ENCODE results near the gene ZPR1. TPM values are rescaled to one million over a fixed set of nuclear protein-coding genes. Genes with fewer than 3 reads are reported as not detected.

The ZPR1 gene
- polyA plus RNA-seq, 1 donor = 41.3 TPM

- 100% methylated on average over 1 of the region's 5 CpGs for WGBS (ENCODE audit: insufficient coverage, low lambda C conversion rate)
- H3K9me3 ChIP-seq (ENCODE audit: control insufficient read depth, low read depth, low read length) = peaks cover 7% of the 10 kb centered on the region
- H3K36me3 ChIP-seq (ENCODE audit: control insufficient read depth, insufficient read depth, low read length) = peaks cover 10% of the 10 kb centered on the region
- DNase-seq = peak in 1 of 2 donors; percentile 20
- no peaks in the 10 kb centered on the region for H3K27me3 ChIP-seq (ENCODE audit: control insufficient read depth, insufficient read depth, low read length)
- H3K27ac ChIP-seq (ENCODE audit: low read length) = peak overlapping the region; percentile 97
- H3K4me3 ChIP-seq (ENCODE audit: low read length) = no peak overlapping the region
- peaks cover 81% of the 10 kb centered on the region for H3K4me1 ChIP-seq (ENCODE audit: control insufficient read depth, insufficient read depth, low read length)
Measured at GRCh38 chr11:116825434-116825833, 37.6 kb upstream of the ZPR1 start.

GRCh38 chr11:116823031-116823843, 35.4 kb upstream of the ZPR1 start, which contains the start of gene APOA4:
Gene APOA4 (minus strand): TSS chr11:116823304. CDS start chr11:116823191, 113 bp downstream.
- Histone ChIP-seq H3K36me3 (ENCODE audit: control insufficient read depth, insufficient read depth, low read length) (peaks cover 13% of the 10 kb centered on the region), H3K4me3 (ENCODE audit: low read length) (peak within 1 kb of the TSS; percentile 42), H3K27me3 (ENCODE audit: control insufficient read depth, insufficient read depth, low read length) (no peaks in the 10 kb centered on the region), H3K9me3 (ENCODE audit: control insufficient read depth, low read depth, low read length) (peaks cover 7% of the 10 kb centered on the region), H3K27ac (ENCODE audit: low read length) (peak within 1 kb of the TSS; percentile 82), H3K4me1 (ENCODE audit: control insufficient read depth, insufficient read depth, low read length) (peaks cover 65% of the 10 kb centered on the region)
- no CpG with 5 or more reads among the region's 16 CpGs for WGBS (ENCODE audit: insufficient coverage, low lambda C conversion rate)
- DNase-seq = peak; percentile 81 to 90

- H3K4me1 ChIP-seq (ENCODE audit: control insufficient read depth, insufficient read depth, low read length) = peaks cover 59% of the 10 kb centered on the region
- peak overlapping the region; percentile 42 for H3K4me3 ChIP-seq (ENCODE audit: low read length)
- H3K27ac ChIP-seq (ENCODE audit: low read length) = peak overlapping the region; percentile 82
- H3K27me3 ChIP-seq (ENCODE audit: control insufficient read depth, insufficient read depth, low read length) = no peaks in the 10 kb centered on the region
- WGBS (ENCODE audit: insufficient coverage, low lambda C conversion rate) = no CpG with 5 or more reads among the region's 5 CpGs
- peak in 1 of 2 donors; percentile 8 for DNase-seq
- peaks cover 13% of the 10 kb centered on the region for H3K36me3 ChIP-seq (ENCODE audit: control insufficient read depth, insufficient read depth, low read length)
- peaks cover 7% of the 10 kb centered on the region for H3K9me3 ChIP-seq (ENCODE audit: control insufficient read depth, low read depth, low read length)
Measured at GRCh38 chr11:116822575-116822974, 34.8 kb upstream of the ZPR1 start.

GRCh38 chr11:116821050-116821918, 33.5 kb upstream of the ZPR1 start:
- H3K4me1 ChIP-seq (ENCODE audit: control insufficient read depth, insufficient read depth, low read length) = peaks cover 46% of the 10 kb centered on the region
- H3K4me3 ChIP-seq (ENCODE audit: low read length) = peak overlapping the region; percentile 42
- no CpG with 5 or more reads among the region's 51 CpGs for WGBS (ENCODE audit: insufficient coverage, low lambda C conversion rate)
- H3K27ac ChIP-seq (ENCODE audit: low read length) = peak overlapping the region; percentile 82
- DNase-seq = peak in 1 of 2 donors; percentile 10
- no peaks in the 10 kb centered on the region for H3K27me3 ChIP-seq (ENCODE audit: control insufficient read depth, insufficient read depth, low read length)
- H3K36me3 ChIP-seq (ENCODE audit: control insufficient read depth, insufficient read depth, low read length) = peaks cover 13% of the 10 kb centered on the region
- H3K9me3 ChIP-seq (ENCODE audit: control insufficient read depth, low read depth, low read length) = peaks cover 7% of the 10 kb centered on the region

- Histone ChIP-seq H3K27me3 (ENCODE audit: control insufficient read depth, insufficient read depth, low read length) (no peaks in the 10 kb centered on the region), H3K4me3 (ENCODE audit: low read length) (no peak overlapping the region), H3K4me1 (ENCODE audit: control insufficient read depth, insufficient read depth, low read length) (peaks cover 40% of the 10 kb centered on the region), H3K36me3 (ENCODE audit: control insufficient read depth, insufficient read depth, low read length) (peaks cover 13% of the 10 kb centered on the region), H3K27ac (ENCODE audit: low read length) (no peak overlapping the region), H3K9me3 (ENCODE audit: control insufficient read depth, low read depth, low read length) (peaks cover 7% of the 10 kb centered on the region)
- DNase-seq = no peak
- no CpG with 5 or more reads among the region's 9 CpGs for WGBS (ENCODE audit: insufficient coverage, low lambda C conversion rate)
Measured at GRCh38 chr11:116819049-116819448, 31.2 kb upstream of the ZPR1 start.

- H3K27me3 ChIP-seq (ENCODE audit: control insufficient read depth, insufficient read depth, low read length) = no peaks in the 10 kb centered on the region
- peak overlapping the region; percentile 39 for H3K27ac ChIP-seq (ENCODE audit: low read length)
- no peak for DNase-seq
- no peaks in the 10 kb centered on the region for H3K36me3 ChIP-seq (ENCODE audit: control insufficient read depth, insufficient read depth, low read length)
- no peak overlapping the region for H3K4me3 ChIP-seq (ENCODE audit: low read length)
- H3K4me1 ChIP-seq (ENCODE audit: control insufficient read depth, insufficient read depth, low read length) = peaks cover 27% of the 10 kb centered on the region
- 95% methylated on average over 4 of the region's 6 CpGs for WGBS (ENCODE audit: insufficient coverage, low lambda C conversion rate)
- no peaks in the 10 kb centered on the region for H3K9me3 ChIP-seq (ENCODE audit: control insufficient read depth, low read depth, low read length)
Measured at GRCh38 chr11:116814502-116814901, 26.7 kb upstream of the ZPR1 start.

GRCh38 chr11:116813781-116814471, 26.1 kb upstream of the ZPR1 start:
- WGBS (ENCODE audit: insufficient coverage, low lambda C conversion rate) = 40% methylated on average over 1 of the region's 5 CpGs
- DNase-seq = peak; percentile 53 to 78
- Histone ChIP-seq H3K4me3 (ENCODE audit: low read length) (no peak overlapping the region), H3K27me3 (ENCODE audit: control insufficient read depth, insufficient read depth, low read length) (no peaks in the 10 kb centered on the region), H3K27ac (ENCODE audit: low read length) (peak overlapping the region; percentile 39), H3K9me3 (ENCODE audit: control insufficient read depth, low read depth, low read length) (no peaks in the 10 kb centered on the region), H3K36me3 (ENCODE audit: control insufficient read depth, insufficient read depth, low read length) (no peaks in the 10 kb centered on the region), H3K4me1 (ENCODE audit: control insufficient read depth, insufficient read depth, low read length) (peaks cover 30% of the 10 kb centered on the region)

- H3K27ac ChIP-seq (ENCODE audit: low read length) = peak overlapping the region; percentile 39
- no peak for DNase-seq
- H3K27me3 ChIP-seq (ENCODE audit: control insufficient read depth, insufficient read depth, low read length) = no peaks in the 10 kb centered on the region
- H3K4me1 ChIP-seq (ENCODE audit: control insufficient read depth, insufficient read depth, low read length) = peaks cover 37% of the 10 kb centered on the region
- WGBS (ENCODE audit: insufficient coverage, low lambda C conversion rate) = no CpG with 5 or more reads among the region's 1 CpG
- no peaks in the 10 kb centered on the region for H3K36me3 ChIP-seq (ENCODE audit: control insufficient read depth, insufficient read depth, low read length)
- H3K9me3 ChIP-seq (ENCODE audit: control insufficient read depth, low read depth, low read length) = no peaks in the 10 kb centered on the region
- H3K4me3 ChIP-seq (ENCODE audit: low read length) = no peak overlapping the region
Measured at GRCh38 chr11:116813170-116813569, 25.3 kb upstream of the ZPR1 start.

GRCh38 chr11:116812109-116812508, 24.3 kb upstream of the ZPR1 start:
- 87% methylated on average over 4 of the region's 4 CpGs for WGBS (ENCODE audit: insufficient coverage, low lambda C conversion rate)
- H3K36me3 ChIP-seq (ENCODE audit: control insufficient read depth, insufficient read depth, low read length) = no peaks in the 10 kb centered on the region
- no peaks in the 10 kb centered on the region for H3K9me3 ChIP-seq (ENCODE audit: control insufficient read depth, low read depth, low read length)
- no peaks in the 10 kb centered on the region for H3K27me3 ChIP-seq (ENCODE audit: control insufficient read depth, insufficient read depth, low read length)
- DNase-seq = no peak
- H3K4me1 ChIP-seq (ENCODE audit: control insufficient read depth, insufficient read depth, low read length) = peaks cover 47% of the 10 kb centered on the region
- H3K4me3 ChIP-seq (ENCODE audit: low read length) = no peak overlapping the region
- H3K27ac ChIP-seq (ENCODE audit: low read length) = no peak overlapping the region

- H3K9me3 ChIP-seq (ENCODE audit: control insufficient read depth, low read depth, low read length) = no peaks in the 10 kb centered on the region
- DNase-seq = peak in 1 of 2 donors; percentile 23
- peaks cover 56% of the 10 kb centered on the region for H3K4me1 ChIP-seq (ENCODE audit: control insufficient read depth, insufficient read depth, low read length)
- no peak overlapping the region for H3K4me3 ChIP-seq (ENCODE audit: low read length)
- no CpG with 5 or more reads among the region's 3 CpGs for WGBS (ENCODE audit: insufficient coverage, low lambda C conversion rate)
- H3K27me3 ChIP-seq (ENCODE audit: control insufficient read depth, insufficient read depth, low read length) = no peaks in the 10 kb centered on the region
- H3K36me3 ChIP-seq (ENCODE audit: control insufficient read depth, insufficient read depth, low read length) = no peaks in the 10 kb centered on the region
- no peak overlapping the region for H3K27ac ChIP-seq (ENCODE audit: low read length)
Measured at GRCh38 chr11:116811194-116811593, 23.4 kb upstream of the ZPR1 start.
